BJ (cell line): ENCODE data around the gene IGLL1. TPM values are rescaled to one million over a fixed set of nuclear protein-coding genes. Genes with fewer than 3 reads are reported as not detected.
"Not testable (repeated sequence)": the region's sequence is repeated elsewhere in the genome, so short reads cannot be mapped to it uniquely, and the experiment has no call there.

Experiments
- CTCF ChIA-PET: fragments of 350-600 bp; formaldehyde crosslinking; extraction: SDS; loops from one replicate; lab custom pipeline; 2021; ENCODE audit warnings: antibody characterized with exemption, inconsistent platforms; lab: Yijun Ruan, JAX
- POLR2A ChIA-PET: fragments of 300-600 bp; sonication (Branson Sonifier 250); formaldehyde crosslinking; extraction: SDS; loops from one replicate; lab custom pipeline; 2021; ENCODE audit warnings: antibody characterized with exemption; lab: Charles Lee
- DNase-seq: peaks from one replicate; pipeline ENCODE4 v3.0.0-alpha.2; 2011; ENCODE audit warnings: low read depth
- H3K27me3 ChIP-seq: 2 replicates; pipeline ENCODE4 v1.6.0; 2011; ENCODE audit warnings: low read length; ENCODE audit not compliant: control insufficient read depth, insufficient read depth
- H3K36me3 ChIP-seq: 2 replicates; pipeline ENCODE4 v1.5.1; 2011; ENCODE audit warnings: low read length; ENCODE audit not compliant: control insufficient read depth, insufficient read depth
- H3K4me3 ChIP-seq: 2 replicates; pipeline ENCODE4 v1.5.1; 2011; ENCODE audit warnings: low read depth, mild to moderate bottlenecking, control low read depth, low read length
- polyA plus RNA-seq: library from polyadenylated mRNA; depleted of rRNA; stranded (reverse); fragments of >200 nt; gene quantifications from 2 replicates; pipeline ENCODE4 v1.2.3, GENCODE V29; 2011
- TF ChIP-seq, protein P1 (sequence below): IDR thresholded peaks from 2 replicates; pipeline ENCODE4 v1.5.1; 2011; ENCODE audit warnings: low read depth, mild to moderate bottlenecking, control low read depth, inconsistent platforms, low read length, moderate library complexity; ENCODE audit not compliant: insufficient read depth

IGLL1 gene
- polyA plus RNA-seq, 1 experiment, result not detected

DNA sequence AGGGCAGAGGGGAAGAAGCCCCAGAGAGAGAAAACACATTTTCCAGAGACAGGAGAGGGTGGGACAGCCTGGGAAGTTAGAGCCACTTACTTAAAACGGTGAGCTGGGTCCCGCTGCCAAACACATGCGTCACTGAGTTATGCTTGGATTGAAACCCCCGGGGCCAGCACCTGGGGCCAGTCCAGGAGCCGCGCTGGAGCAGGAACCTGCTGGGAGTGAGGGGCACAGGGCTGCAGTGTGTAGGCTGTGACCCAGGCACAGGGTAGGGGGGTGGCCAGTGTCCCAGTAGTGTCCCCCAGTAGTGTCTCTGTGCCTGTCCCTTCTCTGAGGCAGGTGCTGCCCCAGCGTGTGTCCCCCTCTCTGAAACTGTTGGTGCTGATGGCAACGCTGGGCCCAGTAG is 5.2 kb downstream of the IGLL1 start:
- TF ChIP-seq, protein P1, sequence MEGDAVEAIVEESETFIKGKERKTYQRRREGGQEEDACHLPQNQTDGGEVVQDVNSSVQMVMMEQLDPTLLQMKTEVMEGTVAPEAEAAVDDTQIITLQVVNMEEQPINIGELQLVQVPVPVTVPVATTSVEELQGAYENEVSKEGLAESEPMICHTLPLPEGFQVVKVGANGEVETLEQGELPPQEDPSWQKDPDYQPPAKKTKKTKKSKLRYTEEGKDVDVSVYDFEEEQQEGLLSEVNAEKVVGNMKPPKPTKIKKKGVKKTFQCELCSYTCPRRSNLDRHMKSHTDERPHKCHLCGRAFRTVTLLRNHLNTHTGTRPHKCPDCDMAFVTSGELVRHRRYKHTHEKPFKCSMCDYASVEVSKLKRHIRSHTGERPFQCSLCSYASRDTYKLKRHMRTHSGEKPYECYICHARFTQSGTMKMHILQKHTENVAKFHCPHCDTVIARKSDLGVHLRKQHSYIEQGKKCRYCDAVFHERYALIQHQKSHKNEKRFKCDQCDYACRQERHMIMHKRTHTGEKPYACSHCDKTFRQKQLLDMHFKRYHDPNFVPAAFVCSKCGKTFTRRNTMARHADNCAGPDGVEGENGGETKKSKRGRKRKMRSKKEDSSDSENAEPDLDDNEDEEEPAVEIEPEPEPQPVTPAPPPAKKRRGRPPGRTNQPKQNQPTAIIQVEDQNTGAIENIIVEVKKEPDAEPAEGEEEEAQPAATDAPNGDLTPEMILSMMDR, result no peak
- Histone ChIP-seq H3K36me3 (no peaks in the 10 kb centered on the region), H3K27me3 (peaks cover 3% of the 10 kb centered on the region; the same call in 1 of the 2 replicates), H3K4me3 (no peak overlapping the region)
- no peak for DNase-seq
- ChIA-PET CTCF (no interaction called here), POLR2A (no interaction called here)

DNA sequence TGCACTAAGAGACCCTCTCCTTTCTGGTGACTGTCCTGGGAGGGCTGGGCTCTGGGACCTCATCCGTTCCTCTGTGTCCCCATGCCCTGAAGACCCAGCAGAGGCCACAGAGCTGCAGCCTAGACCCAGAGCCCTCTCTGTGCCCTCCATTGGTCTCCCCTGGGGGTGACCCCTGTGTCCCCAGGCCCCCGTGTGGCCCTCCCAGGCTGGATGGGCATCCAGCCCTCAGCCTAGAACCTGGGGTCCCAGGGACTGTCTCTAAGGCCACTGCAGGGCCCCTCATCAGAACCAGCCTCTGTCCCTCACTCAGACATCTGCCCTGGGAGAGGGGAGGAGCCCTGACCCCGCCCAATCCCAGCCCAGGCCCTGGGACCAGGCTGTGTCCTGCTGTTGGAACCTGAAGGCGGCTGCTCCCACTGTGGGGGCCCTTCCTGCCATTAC is 5.7 kb downstream of the IGLL1 start:
- TF ChIP-seq, protein P1, result no peak
- Histone ChIP-seq H3K4me3 (no peak overlapping the region), H3K27me3 (peaks cover 3% of the 10 kb centered on the region; the same call in 1 of the 2 replicates), H3K36me3 (no peaks in the 10 kb centered on the region)
- CTCF ChIA-PET, result no interaction called here
- POLR2A ChIA-PET, result no interaction called here
- no peak for DNase-seq

GRCh38 chr22:23573701-23574235 is 6.3 kb downstream of the IGLL1 start:
- H3K4me3 ChIP-seq, POLR2A ChIA-PET, DNase-seq, H3K36me3 ChIP-seq, CTCF ChIA-PET, H3K27me3 ChIP-seq: not testable (repeated sequence)

- H3K27me3 ChIP-seq, H3K36me3 ChIP-seq, CTCF ChIA-PET, POLR2A ChIA-PET, H3K4me3 ChIP-seq, DNase-seq: not testable (repeated sequence)
These were observed 7.0 kb downstream of the IGLL1 start for GRCh38 chr22:23573106-23573505.

GRCh38 chr22:23571486-23571885 is 8.6 kb downstream of the IGLL1 start:
- TF ChIP-seq, protein P1, result no peak
- ChIA-PET POLR2A (no interaction called here), CTCF (no interaction called here)
- no peak for DNase-seq
- no peak overlapping the region for H3K4me3 ChIP-seq
- H3K36me3 ChIP-seq, result no peaks in the 10 kb centered on the region
- peaks cover 12% of the 10 kb centered on the region for H3K27me3 ChIP-seq

GRCh38 chr22:23570681-23571080 is 9.4 kb downstream of the IGLL1 start:
- no peak for DNase-seq
- H3K4me3 ChIP-seq, result no peak overlapping the region
- TF ChIP-seq, protein P1, result no peak
- H3K27me3 ChIP-seq, result peaks cover 15% of the 10 kb centered on the region
- ChIA-PET CTCF (interaction anchor here (1.3 kb wide), 1 partner anchor 20 kb away, joined by 3 read pairs; no protein-coding TSS in a partner anchor), POLR2A (no interaction called here)
- no peaks in the 10 kb centered on the region for H3K36me3 ChIP-seq
